Right lobe of liver (tissue), 6 donors: Measurements from ENCODE around the gene IRX1. TPM values are rescaled to one million over a fixed set of nuclear protein-coding genes. Genes with fewer than 3 reads are reported as not detected.

Source experiments
- ATAC-seq, 4 donors: fragments of 200-7000 bp; cut with Tn5 transposase; one replicate each; pipeline ENCODE4 v1.9.1; 2020; ENCODE audit warnings: mild to moderate bottlenecking in 4 of 4, moderate library complexity in 4 of 4
- DNase-seq, 3 donors: peaks; one replicate each; pipeline ENCODE4 v3.0.0-alpha.2; 2020
- H3K27ac ChIP-seq, 3 donors: fragments of 200-600 bp; one replicate each; pipeline ENCODE4 v1.8.0; 2022
- H3K27me3 ChIP-seq, 2 donors: fragments of 200-600 bp; one replicate each; pipeline ENCODE4 v1.8.0; 2022
- H3K36me3 ChIP-seq, 4 donors: fragments of 200-600 bp; sonication (generic) in 1 of 4; one replicate each; pipeline versions ENCODE4 v1.5.1 to v1.8.0; 2017 to 2022; ENCODE audit warnings: control low read depth in 1 of 4
- H3K4me1 ChIP-seq, 4 donors: fragments of 200-600 bp; sonication (generic) in 1 of 4; one replicate each; pipeline versions ENCODE4 v1.5.1 to v1.8.0; 2017 to 2022; ENCODE audit warnings: control low read depth in 1 of 4
- H3K4me3 ChIP-seq, 3 donors: fragments of 200-600 bp; one replicate each; pipeline ENCODE4 v1.8.0; 2022
- H3K9me3 ChIP-seq, 4 donors: fragments of 200-600 bp; sonication (generic) in 1 of 4; one replicate each; pipeline versions ENCODE4 v1.5.1 to v1.8.0; 2017 to 2022; ENCODE audit warnings: control low read depth in 1 of 4
- CTCF ChIP-seq, 4 donors: fragments of 200-600 bp in 3 of 4; fragments of 450-650 bp in 1 of 4; IDR thresholded peaks; one replicate each; pipeline versions ENCODE4 v1.5.1 to v1.8.0; 2016 to 2022; ENCODE audit warnings: antibody characterized with exemption in 4 of 4, mild to moderate bottlenecking in 2 of 4
- POLR2A ChIP-seq: fragments of 450-650 bp; IDR thresholded peaks from one replicate; pipeline ENCODE4 v1.6.1; 2017; ENCODE audit warnings: antibody characterized with exemption, mild to moderate bottlenecking
- WGBS: methylation state at CpG from one replicate; pipeline ENCODE4 v1.1.6; 2018; ENCODE audit warnings: low coverage, low lambda C conversion rate; ENCODE audit not compliant: insufficient coverage; ENCODE audit errors: missing lambda C conversion rate; 5-methylcytosine and 5-hydroxymethylcytosine counted together
- intact Hi-C, 2 donors: fragments of 100-400 bp; cut with DNase I; formaldehyde crosslinking; loops; one replicate each; pipeline versions ENCODE4 v1.11.2 to v1.14.1; 2022
- total RNA-seq, 6 experiments: library from RNA; depleted of rRNA in 2 of 6; stranded (reverse); fragments of >200 nt in 2 of 6; fragmentation: NEBNext Ultra II Directional in 3 of 6; extraction: Animal tissue kit (Norgen Biotek cat#: 25700) in 3 of 6; gene quantifications; one replicate each; pipeline versions ENCODE4 v1.1.0 to v1.2.4, GENCODE V29; 2016 to 2023
- donor health status: DM: no; HTN: yes; CAD: no.
- donor health status: DM: no; HTN: no; CAD: no.
- donor health status: DM: no; HTN: no; CAD: no.
- donor health status: DM: no; HTN: yes; CAD: no.
- donor health status: DM: no; HTN: yes; CAD: no.

Gene IRX1
- total RNA-seq, 6 experiments from 2014 or later: not detected

GRCh38 chr5:3597167-3598007, 1.8 kb downstream of the IRX1 start:
- WGBS: 5% methylated on average over 36 of the region's 42 CpGs
- Histone ChIP-seq H3K36me3 (no peaks in the 10 kb centered on the region), H3K9me3 (no peaks in the 10 kb centered on the region), H3K27ac (no peak overlapping the region), H3K4me1 (peaks cover 0 to 14% (median 0%) of the 10 kb centered on the region in 4 donors), H3K27me3 (peaks cover 0 to 48% of the 10 kb centered on the region in 2 donors), H3K4me3 (no peak overlapping the region)
- intact Hi-C loops: no loop called here
- ATAC-seq (no peak), DNase-seq (no peak)
- TF ChIP-seq POLR2A: no peak
- no peak for TF ChIP-seq CTCF (IDR thresholded peaks at IDR 0.05)

- no peaks in the 10 kb centered on the region for H3K36me3 ChIP-seq
- H3K9me3 ChIP-seq: no peaks in the 10 kb centered on the region
- H3K27ac ChIP-seq: no peak overlapping the region
- intact Hi-C loops: no loop called here
- H3K4me1 ChIP-seq: peaks cover 0 to 15% (median 0%) of the 10 kb centered on the region in 4 donors
- WGBS: 7% methylated on average over 8 of the region's 8 CpGs
- ATAC-seq: no peak
- TF ChIP-seq POLR2A: no peak
- TF ChIP-seq CTCF (IDR thresholded peaks at IDR 0.05): no peak
- H3K27me3 ChIP-seq: peaks cover 0 to 47% of the 10 kb centered on the region in 2 donors
- no peak for DNase-seq
- H3K4me3 ChIP-seq: no peak overlapping the region
Observed at GRCh38 chr5:3598207-3598606, 2.6 kb downstream of the IRX1 start.

GRCh38 chr5:3598769-3599211, 3.2 kb downstream of the IRX1 start:
- TF ChIP-seq CTCF (IDR thresholded peaks at IDR 0.05): no peak
- no peak for TF ChIP-seq POLR2A
- DNase-seq (no peak), ATAC-seq (no peak)
- H3K9me3 ChIP-seq: no peaks in the 10 kb centered on the region
- intact Hi-C loops: no loop called here
- H3K36me3 ChIP-seq: no peaks in the 10 kb centered on the region
- H3K27me3 ChIP-seq: peaks cover 0 to 51% of the 10 kb centered on the region in 2 donors
- no peak overlapping the region for H3K27ac ChIP-seq
- 6% methylated on average over 9 of the region's 12 CpGs for WGBS
- H3K4me1 ChIP-seq: peaks cover 0 to 15% (median 0%) of the 10 kb centered on the region in 4 donors
- no peak overlapping the region for H3K4me3 ChIP-seq

- H3K4me3 ChIP-seq: no peak overlapping the region
- no peaks in the 10 kb centered on the region for H3K36me3 ChIP-seq
- ATAC-seq: no peak
- TF ChIP-seq CTCF (IDR thresholded peaks at IDR 0.05) (no peak), POLR2A (no peak)
- H3K27ac ChIP-seq: no peak overlapping the region
- WGBS: 12% methylated on average over 10 of the region's 86 CpGs
- H3K4me1 ChIP-seq: peaks cover 0 to 15% (median 0%) of the 10 kb centered on the region in 4 donors
- intact Hi-C loops: no loop called here
- H3K27me3 ChIP-seq: peaks cover 0 to 55% of the 10 kb centered on the region in 2 donors
- no peaks in the 10 kb centered on the region for H3K9me3 ChIP-seq
- DNase-seq: no peak
Observed at GRCh38 chr5:3599226-3600105, 3.8 kb downstream of the IRX1 start.
